GM21447 (cell line): ENCODE data around the gene ZNF335.
"Not testable (repeated sequence)": the region's sequence is repeated elsewhere in the genome, so short reads cannot be mapped to it uniquely, and the experiment has no call there.

Experiments
- ATAC-seq: cut with Tn5 transposase; IDR thresholded peaks from one replicate; pipeline ENCODE4 v1.9.1; 2021; ENCODE audit not compliant: unreplicated experiment

Gene ZNF335

GRCh38 chr20:45934586-45935415 lies 37.2 kb downstream of the ZNF335 start, which contains the start of gene PCIF1:
TSS of gene PCIF1 (plus strand) at chr20:45934683. CDS start at chr20:45939000, 4,317 bp downstream.
- ATAC-seq = peak; percentile 63

GRCh38 chr20:45934046-45934585 lies 37.9 kb downstream of the ZNF335 start:
- peak; percentile 24 for ATAC-seq

- peak; percentile 49 for ATAC-seq
These were observed 38.5 kb downstream of the ZNF335 start for GRCh38 chr20:45933266-45934045.

- not testable (repeated sequence) for ATAC-seq
These were observed 40.3 kb downstream of the ZNF335 start for GRCh38 chr20:45931680-45932079.

GRCh38 chr20:45927071-45927878 lies 44.7 kb downstream of the ZNF335 start:
- ATAC-seq = no peak

- no peak for ATAC-seq
These were observed 45.3 kb downstream of the ZNF335 start for GRCh38 chr20:45926731-45927070.

GRCh38 chr20:45925821-45926506 lies 46.0 kb downstream of the ZNF335 start:
- no peak for ATAC-seq

- ATAC-seq = no peak
These were observed 47.4 kb downstream of the ZNF335 start for GRCh38 chr20:45924391-45925261.

GRCh38 chr20:45921337-45922189 lies 50.4 kb downstream of the ZNF335 start:
- no peak for ATAC-seq

- ATAC-seq = no peak
These were observed 51.3 kb downstream of the ZNF335 start for GRCh38 chr20:45920462-45921336.

GRCh38 chr20:45919542-45920399 lies 52.2 kb downstream of the ZNF335 start:
- ATAC-seq = no peak

- ATAC-seq = no peak
These were observed 53.0 kb downstream of the ZNF335 start for GRCh38 chr20:45918779-45919537.

- ATAC-seq = no peak
These were observed 53.7 kb downstream of the ZNF335 start for GRCh38 chr20:45918182-45918737.

GRCh38 chr20:45917790-45918141 lies 54.2 kb downstream of the ZNF335 start:
- no peak for ATAC-seq

GRCh38 chr20:45913116-45913515 lies 58.9 kb downstream of the ZNF335 start:
- no peak for ATAC-seq

- ATAC-seq = no peak
These were observed 59.7 kb downstream of the ZNF335 start for GRCh38 chr20:45912344-45912682.
